ENCODE results near the gene RAB39A.

- TF ChIP-seq POLR2A (IDR thresholded peaks at IDR 0.05): no peak
- TF ChIP-seq, protein P1, sequence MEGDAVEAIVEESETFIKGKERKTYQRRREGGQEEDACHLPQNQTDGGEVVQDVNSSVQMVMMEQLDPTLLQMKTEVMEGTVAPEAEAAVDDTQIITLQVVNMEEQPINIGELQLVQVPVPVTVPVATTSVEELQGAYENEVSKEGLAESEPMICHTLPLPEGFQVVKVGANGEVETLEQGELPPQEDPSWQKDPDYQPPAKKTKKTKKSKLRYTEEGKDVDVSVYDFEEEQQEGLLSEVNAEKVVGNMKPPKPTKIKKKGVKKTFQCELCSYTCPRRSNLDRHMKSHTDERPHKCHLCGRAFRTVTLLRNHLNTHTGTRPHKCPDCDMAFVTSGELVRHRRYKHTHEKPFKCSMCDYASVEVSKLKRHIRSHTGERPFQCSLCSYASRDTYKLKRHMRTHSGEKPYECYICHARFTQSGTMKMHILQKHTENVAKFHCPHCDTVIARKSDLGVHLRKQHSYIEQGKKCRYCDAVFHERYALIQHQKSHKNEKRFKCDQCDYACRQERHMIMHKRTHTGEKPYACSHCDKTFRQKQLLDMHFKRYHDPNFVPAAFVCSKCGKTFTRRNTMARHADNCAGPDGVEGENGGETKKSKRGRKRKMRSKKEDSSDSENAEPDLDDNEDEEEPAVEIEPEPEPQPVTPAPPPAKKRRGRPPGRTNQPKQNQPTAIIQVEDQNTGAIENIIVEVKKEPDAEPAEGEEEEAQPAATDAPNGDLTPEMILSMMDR (IDR thresholded peaks at IDR 0.05): no peak
Observed at GRCh38 chr11:107931206-107931605, 3.0 kb downstream of the RAB39A start.

Measured in heart left ventricle (tissue), 13 donors.